Activated naive CD8-positive, alpha-beta T cell treated with anti-CD3 and anti-CD28 coated beads, Interleukin-2, amount 10 ng/mL, durations not matched to agents 7 days and 5 days (primary cell): ENCODE measurements around the gene IDH3B. TPM values are rescaled to one million over a fixed set of nuclear protein-coding genes. Genes with fewer than 3 reads are reported as not detected.

Experiments
- ATAC-seq: fragments of 150-1000 bp; cut with Tn5 transposase; one replicate; pipeline ENCODE4 v1.10.0; 2021; ENCODE audit warnings: low read depth, moderate library complexity
- POLR2A ChIA-PET: fragments of 350-600 bp; sonication (Branson Sonifier 250); formaldehyde crosslinking; loops from one replicate; lab custom pipeline; 2021; ENCODE audit warnings: antibody characterized with exemption; lab: Charles Lee
- DNase-seq: peaks from one replicate; pipeline ENCODE4 v3.0.0; 2021
- H3K27ac Mint-ChIP-seq: one replicate; pipeline ENCODE4 v1.8.0; 2022; ENCODE audit warnings: mild to moderate bottlenecking, mixed read lengths
- H3K27me3 Mint-ChIP-seq: one replicate; pipeline ENCODE4 v1.8.0; 2022; ENCODE audit warnings: mild to moderate bottlenecking, moderate library complexity, mixed read lengths
- H3K36me3 Mint-ChIP-seq: one replicate; pipeline ENCODE4 v1.8.0; 2021; ENCODE audit warnings: mild to moderate bottlenecking, mixed read lengths
- H3K4me1 Mint-ChIP-seq: one replicate; pipeline ENCODE4 v1.8.0; 2021; ENCODE audit warnings: mixed read lengths
- H3K4me3 Mint-ChIP-seq: one replicate; pipeline ENCODE4 v1.8.0; 2022; ENCODE audit warnings: mild to moderate bottlenecking, moderate library complexity, mixed read lengths
- H3K9me3 Mint-ChIP-seq: one replicate; pipeline ENCODE4 v1.8.0; 2021; ENCODE audit warnings: mixed read lengths
- total RNA-seq, 2 experiments: library from RNA; stranded (reverse); gene quantifications; one replicate each; pipeline ENCODE4 v1.2.3, GENCODE V29; 2021

IDH3B gene
- total RNA-seq, 2 experiments from 2014 or later = 95.8 to 96.7 TPM

DNA sequence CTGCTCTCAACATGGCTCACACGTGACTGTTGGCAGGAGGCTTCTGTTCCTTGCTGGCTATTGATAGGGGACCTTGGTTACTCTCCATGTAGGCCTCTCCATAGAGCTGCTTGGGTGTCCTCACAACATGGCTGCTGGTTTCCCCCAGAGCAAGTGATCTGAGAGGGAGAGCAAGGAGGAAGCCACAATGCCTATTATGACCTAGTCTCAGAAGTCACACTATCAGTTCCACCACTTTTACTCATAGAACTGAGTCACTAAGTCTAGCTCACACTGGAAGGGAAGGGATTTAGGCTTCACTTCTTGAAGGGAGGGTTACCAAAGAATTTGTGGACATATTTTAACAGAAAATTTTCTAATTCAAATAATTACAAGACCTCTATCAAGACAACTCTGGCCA, 20.3 kb downstream of the IDH3B start:
- Mint-ChIP-seq H3K36me3 (no peaks in the 10 kb centered on the region), H3K4me1 (no peaks in the 10 kb centered on the region), H3K27ac (no peak overlapping the region), H3K9me3 (no peaks in the 10 kb centered on the region), H3K27me3 (no peaks in the 10 kb centered on the region), H3K4me3 (no peak overlapping the region)
- POLR2A ChIA-PET = no interaction called here
- ATAC-seq (no peak), DNase-seq (no peak)

DNA sequence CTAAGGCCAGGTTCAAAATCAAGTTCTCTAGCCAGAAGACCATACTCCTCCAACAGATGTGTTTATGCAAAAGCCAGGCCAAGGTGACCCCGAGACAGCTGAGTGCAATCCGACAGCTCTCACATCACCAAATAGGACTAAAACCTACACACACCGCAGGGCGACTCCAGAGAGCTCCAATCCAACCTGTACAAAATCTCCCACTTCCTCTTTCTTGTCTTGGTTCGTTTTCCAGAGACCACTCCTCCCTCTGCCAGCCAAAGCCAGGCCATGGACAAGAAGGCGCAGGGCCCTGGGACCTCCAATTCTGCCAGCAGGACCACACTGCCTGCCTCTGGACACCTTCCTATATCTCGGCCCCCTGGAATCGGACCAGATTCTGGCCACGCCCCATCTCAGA, 23.1 kb downstream of the IDH3B start:
- DNase-seq (no peak), ATAC-seq (no peak)
- POLR2A ChIA-PET = no interaction called here
- no peak overlapping the region for H3K4me3 Mint-ChIP-seq
- H3K27ac Mint-ChIP-seq = no peak overlapping the region
- H3K9me3 Mint-ChIP-seq = no peaks in the 10 kb centered on the region
- peaks cover 4% of the 10 kb centered on the region for H3K4me1 Mint-ChIP-seq
- no peaks in the 10 kb centered on the region for H3K36me3 Mint-ChIP-seq
- H3K27me3 Mint-ChIP-seq = peaks cover 2% of the 10 kb centered on the region

DNA sequence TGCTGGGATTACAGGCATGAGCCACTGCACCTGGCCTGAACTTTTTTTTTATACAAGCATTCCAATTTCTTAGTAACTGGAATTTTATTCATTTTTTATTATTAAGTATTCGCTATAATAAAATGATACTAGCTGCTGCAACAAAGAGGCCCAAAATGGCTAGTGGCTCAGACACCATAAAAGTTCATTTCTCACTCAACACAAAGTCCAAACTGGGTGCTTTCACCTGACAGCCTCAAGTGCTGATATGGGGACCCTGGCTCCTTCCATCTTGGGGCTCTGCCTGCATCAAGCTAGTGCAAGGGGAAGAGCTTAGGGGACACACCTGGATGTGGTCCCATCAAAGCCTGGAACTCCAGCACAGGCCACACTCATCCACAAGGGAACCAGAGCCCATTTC, 23.8 kb downstream of the IDH3B start:
- POLR2A ChIA-PET = no interaction called here
- H3K9me3 Mint-ChIP-seq = no peaks in the 10 kb centered on the region
- no peaks in the 10 kb centered on the region for H3K36me3 Mint-ChIP-seq

DNA sequence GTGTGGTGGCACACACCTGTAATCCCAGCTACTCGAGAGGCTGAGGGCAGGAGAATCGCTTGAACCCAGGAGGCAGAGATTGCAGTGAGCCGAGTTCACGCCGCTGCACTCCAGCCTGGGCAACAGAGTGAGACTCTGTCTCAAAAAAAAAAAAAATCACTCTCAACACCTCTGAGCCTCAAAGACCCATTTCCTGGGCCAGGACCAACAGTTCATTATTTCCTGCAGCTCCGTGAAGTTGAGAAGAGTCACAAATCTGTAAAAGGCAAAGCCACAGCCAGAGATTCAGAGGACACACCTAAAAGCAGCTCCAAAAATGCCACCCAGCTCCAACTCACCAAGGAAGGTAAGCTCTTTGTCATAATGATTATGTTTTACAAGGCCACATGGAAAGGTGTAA, 26.8 kb downstream of the IDH3B start:
- no peak overlapping the region for H3K27ac Mint-ChIP-seq
- no peak overlapping the region for H3K4me3 Mint-ChIP-seq
- no peaks in the 10 kb centered on the region for H3K36me3 Mint-ChIP-seq
- POLR2A ChIA-PET = no interaction called here
- ATAC-seq = no peak
- no peak for DNase-seq
- peaks cover 22% of the 10 kb centered on the region for H3K27me3 Mint-ChIP-seq
- H3K4me1 Mint-ChIP-seq = peaks cover 4% of the 10 kb centered on the region
- H3K9me3 Mint-ChIP-seq = no peaks in the 10 kb centered on the region

More for the DNA sequence above, 23.8 kb downstream of the IDH3B start:
- no peak overlapping the region for H3K4me3 Mint-ChIP-seq
- ATAC-seq = no peak
- H3K4me1 Mint-ChIP-seq = peaks cover 4% of the 10 kb centered on the region
- no peak overlapping the region for H3K27ac Mint-ChIP-seq
- peaks cover 2% of the 10 kb centered on the region for H3K27me3 Mint-ChIP-seq
- no peak for DNase-seq

DNA sequence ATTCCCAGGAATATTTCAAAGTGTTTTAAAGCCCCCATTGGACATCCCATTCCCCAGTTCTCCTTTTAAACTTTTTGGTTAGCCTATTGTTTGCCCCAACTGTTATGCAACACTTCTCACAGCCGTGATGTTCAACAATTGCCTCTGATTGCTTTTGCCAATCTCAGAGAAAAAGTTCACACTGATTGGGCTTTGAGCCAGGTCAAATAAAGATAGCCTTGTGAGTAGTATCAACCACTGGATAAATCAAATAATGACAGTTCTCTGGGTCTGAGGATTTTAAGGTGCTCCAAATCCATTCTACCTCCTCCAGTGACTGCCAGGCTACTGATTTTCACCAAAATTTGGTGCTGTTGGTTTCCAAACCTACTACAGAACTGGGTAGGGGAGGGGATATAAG, 30.6 kb downstream of the IDH3B start:
- ATAC-seq = no peak
- peaks cover 43% of the 10 kb centered on the region for H3K27me3 Mint-ChIP-seq
- H3K9me3 Mint-ChIP-seq = no peaks in the 10 kb centered on the region
- H3K27ac Mint-ChIP-seq = no peak overlapping the region
- no peak overlapping the region for H3K4me3 Mint-ChIP-seq
- H3K36me3 Mint-ChIP-seq = no peaks in the 10 kb centered on the region
- peaks cover 4% of the 10 kb centered on the region for H3K4me1 Mint-ChIP-seq
- no peak for DNase-seq
- POLR2A ChIA-PET = interaction anchor here (0.7 kb wide), 1 partner anchor 19 kb away, joined by 3 read pairs; the partner anchor contains the start of gene NOP56

DNA sequence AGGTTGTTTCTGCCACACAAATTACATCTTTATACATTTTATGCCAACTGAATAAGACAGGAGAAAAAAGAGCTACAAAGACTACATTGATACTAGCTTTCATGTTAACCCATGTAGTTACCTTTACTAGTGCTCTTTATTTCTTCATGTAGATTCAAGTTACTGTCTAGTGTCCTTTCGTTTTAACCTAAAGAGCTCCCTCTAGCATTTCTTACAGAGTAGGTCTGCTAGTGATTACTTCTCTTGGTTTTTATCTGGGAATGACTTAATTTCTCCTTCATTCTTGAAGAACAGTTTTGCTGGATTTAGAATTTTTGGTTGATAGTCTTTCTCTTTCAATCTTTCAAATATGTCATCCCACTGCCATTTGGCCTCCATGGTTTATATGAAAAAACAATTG, 32.8 kb downstream of the IDH3B start:
- H3K27me3 Mint-ChIP-seq = peaks cover 44% of the 10 kb centered on the region
- no peak overlapping the region for H3K4me3 Mint-ChIP-seq
- no peaks in the 10 kb centered on the region for H3K4me1 Mint-ChIP-seq
- POLR2A ChIA-PET = interaction anchor here (1.2 kb wide), 1 partner anchor 21 kb away, joined by 4 read pairs; the partner anchor contains the start of gene NOP56
- ATAC-seq (no peak), DNase-seq (no peak)
- H3K27ac Mint-ChIP-seq = no peak overlapping the region
- H3K36me3 Mint-ChIP-seq = no peaks in the 10 kb centered on the region
- H3K9me3 Mint-ChIP-seq = peaks cover 4% of the 10 kb centered on the region

DNA sequence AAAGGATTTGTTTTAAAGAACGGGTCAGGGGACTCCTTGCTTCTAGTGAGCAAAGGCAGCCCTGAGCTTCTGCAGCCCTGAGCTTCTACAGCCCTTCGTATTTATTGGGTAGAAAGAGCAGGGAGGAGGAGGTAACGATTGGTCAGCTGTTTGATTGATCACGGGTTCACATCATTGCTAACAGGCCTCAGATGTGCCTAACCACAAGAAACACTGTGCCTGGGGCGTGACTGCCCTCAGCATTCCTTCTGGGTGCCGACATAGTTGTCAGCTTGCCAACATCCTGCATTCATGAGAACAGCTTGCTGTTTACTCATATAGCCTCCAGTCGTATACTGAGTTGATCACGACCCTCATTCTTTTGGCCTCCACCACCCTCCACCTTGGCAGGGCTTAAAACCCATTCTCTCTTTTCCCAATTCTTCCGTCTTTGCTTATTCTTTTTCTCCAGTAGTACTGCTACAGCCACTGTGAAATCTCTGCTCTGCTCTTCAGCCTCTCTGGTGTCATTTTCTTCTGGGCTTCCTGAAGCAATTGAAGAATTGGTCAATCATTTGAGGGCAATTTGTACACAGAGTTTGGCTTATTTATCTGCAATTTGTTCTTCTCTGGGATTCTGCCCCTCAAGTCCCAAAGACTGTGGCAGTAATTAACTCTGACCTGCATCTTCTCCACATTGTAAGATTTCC, 37.0 kb downstream of the IDH3B start:
- Mint-ChIP-seq H3K36me3 (no peaks in the 10 kb centered on the region), H3K27me3 (peaks cover 33% of the 10 kb centered on the region), H3K4me3 (no peak overlapping the region), H3K4me1 (no peaks in the 10 kb centered on the region), H3K9me3 (peaks cover 4% of the 10 kb centered on the region), H3K27ac (no peak overlapping the region)
- DNase-seq = no peak
- POLR2A ChIA-PET = no interaction called here
- no peak for ATAC-seq

DNA sequence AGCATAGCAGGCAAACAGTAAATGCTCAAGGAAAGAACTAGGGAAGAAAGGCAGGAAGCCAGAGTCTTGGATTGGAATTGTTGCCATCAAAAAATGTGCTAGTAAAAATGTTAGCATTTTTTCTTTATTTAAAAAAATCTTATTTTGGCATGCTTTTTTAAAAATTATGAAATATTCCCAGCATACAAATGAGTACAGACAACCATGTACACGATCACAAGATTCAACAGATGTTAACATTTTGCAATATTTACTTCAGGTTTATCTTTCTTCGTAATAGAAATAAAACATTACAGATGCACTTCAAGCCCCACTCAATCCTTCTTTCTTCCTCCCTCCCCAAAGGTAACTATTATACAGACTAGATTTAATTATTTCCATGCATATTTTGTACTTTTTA, 39.0 kb downstream of the IDH3B start:
- POLR2A ChIA-PET = no interaction called here

DNA sequence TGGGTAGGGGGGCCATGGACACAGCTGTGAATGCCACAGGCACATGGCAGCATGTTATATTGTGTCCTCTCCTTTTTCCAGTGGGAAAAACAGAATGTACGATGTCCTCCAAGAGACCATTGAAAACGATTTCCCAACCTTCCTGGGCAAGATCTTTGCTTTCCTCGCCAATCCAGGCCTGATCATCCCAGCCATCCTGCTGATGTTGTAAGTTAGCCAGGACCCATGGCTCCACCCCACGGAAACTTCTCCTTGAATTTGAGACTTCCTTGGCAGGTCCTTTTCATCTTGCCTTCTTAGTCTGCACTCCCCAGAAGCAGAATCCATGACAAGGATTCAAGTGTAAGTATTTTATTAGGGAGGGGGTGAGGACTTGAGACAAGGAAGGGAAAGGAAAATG, 39.8 kb downstream of the IDH3B start:
- Mint-ChIP-seq H3K9me3 (peaks cover 4% of the 10 kb centered on the region), H3K27me3 (peaks cover 31% of the 10 kb centered on the region), H3K36me3 (no peaks in the 10 kb centered on the region), H3K4me1 (no peaks in the 10 kb centered on the region), H3K4me3 (no peak overlapping the region), H3K27ac (no peak overlapping the region)
- POLR2A ChIA-PET = no interaction called here
- no peak for ATAC-seq
- DNase-seq = no peak

More for the DNA sequence above, 39.0 kb downstream of the IDH3B start:
- Mint-ChIP-seq H3K27ac (no peak overlapping the region), H3K36me3 (no peaks in the 10 kb centered on the region), H3K27me3 (peaks cover 27% of the 10 kb centered on the region), H3K4me3 (no peak overlapping the region), H3K4me1 (no peaks in the 10 kb centered on the region), H3K9me3 (peaks cover 4% of the 10 kb centered on the region)
- DNase-seq = no peak
- ATAC-seq = no peak

DNA sequence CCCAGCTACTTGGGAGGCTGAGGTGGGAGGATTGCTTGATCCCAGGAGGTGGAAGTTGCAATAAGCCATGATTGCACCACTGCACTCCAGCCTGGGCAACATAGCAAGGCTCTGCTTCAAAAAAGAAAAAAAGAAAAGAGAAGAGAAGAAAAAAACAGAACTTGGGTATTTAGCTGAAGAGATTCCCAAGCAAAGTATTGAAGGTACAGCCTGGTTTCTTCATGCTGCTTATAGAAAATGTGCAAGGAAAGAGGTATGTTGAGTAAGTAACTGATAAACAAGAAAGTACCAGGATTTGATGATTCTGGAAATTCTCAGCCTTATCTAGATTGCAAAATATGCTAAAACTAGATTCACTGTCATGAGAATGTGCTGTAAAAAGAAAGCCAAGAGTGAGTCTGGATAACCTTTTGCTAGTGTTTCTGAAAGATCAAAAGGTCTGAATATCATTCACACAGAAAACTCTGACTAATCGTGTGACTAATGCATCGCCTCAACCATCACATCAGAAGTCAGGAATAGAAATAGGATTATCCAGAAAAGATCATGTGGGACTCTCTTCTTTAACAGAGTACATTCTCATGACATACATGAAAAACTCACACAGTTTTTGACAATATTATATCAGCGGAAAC, 43.9 kb downstream of the IDH3B start:
- no peaks in the 10 kb centered on the region for H3K4me1 Mint-ChIP-seq
- ATAC-seq = no peak

DNA sequence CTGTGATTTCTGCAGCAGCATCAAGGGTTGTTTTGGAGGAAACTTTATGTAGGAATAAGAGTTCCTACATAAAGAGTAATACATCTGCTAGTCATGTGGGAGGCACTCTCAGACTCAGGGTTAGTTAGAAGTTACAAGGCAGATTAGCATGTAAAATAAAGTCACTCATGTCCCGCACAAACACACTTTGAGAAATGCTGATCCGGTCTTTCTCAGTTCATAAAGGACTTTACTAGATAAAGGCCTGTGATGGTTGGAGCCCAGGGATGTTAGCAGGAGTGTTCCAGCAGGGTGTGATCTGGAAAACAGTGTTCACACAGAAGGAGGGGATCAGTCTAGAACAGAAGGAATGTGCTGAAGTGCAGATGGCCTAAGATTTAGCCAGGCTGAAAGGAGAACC, 44.7 kb downstream of the IDH3B start:
- Mint-ChIP-seq H3K4me3 (no peak overlapping the region), H3K9me3 (no peaks in the 10 kb centered on the region), H3K27ac (no peak overlapping the region), H3K27me3 (peaks cover 27% of the 10 kb centered on the region), H3K36me3 (no peaks in the 10 kb centered on the region), H3K4me1 (no peaks in the 10 kb centered on the region)
- POLR2A ChIA-PET = no interaction called here
- ATAC-seq (no peak), DNase-seq (no peak)

More for the DNA sequence above, 43.9 kb downstream of the IDH3B start:
- peaks cover 27% of the 10 kb centered on the region for H3K27me3 Mint-ChIP-seq
- POLR2A ChIA-PET = no interaction called here
- H3K27ac Mint-ChIP-seq = no peak overlapping the region
- H3K36me3 Mint-ChIP-seq = no peaks in the 10 kb centered on the region
- no peaks in the 10 kb centered on the region for H3K9me3 Mint-ChIP-seq
- no peak for DNase-seq
- H3K4me3 Mint-ChIP-seq = no peak overlapping the region

DNA sequence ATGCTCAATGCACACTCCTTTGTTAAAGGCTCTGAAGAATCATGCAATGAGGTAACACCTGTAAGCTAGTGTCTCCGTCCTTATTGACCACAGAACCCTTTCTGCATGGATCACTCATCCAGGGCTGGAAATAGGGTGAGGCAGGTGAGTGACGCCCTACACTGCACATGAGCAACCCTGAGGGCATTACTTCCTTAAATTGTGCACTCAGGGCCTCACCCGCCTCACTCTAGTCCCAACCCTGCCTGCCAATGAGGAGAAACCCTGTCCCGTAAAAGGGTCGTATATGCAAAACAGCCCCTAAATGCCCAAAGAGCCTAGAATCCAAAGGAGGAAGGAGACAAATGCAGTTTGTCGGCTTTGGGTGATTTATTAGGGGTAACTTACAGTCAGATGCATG, 45.2 kb downstream of the IDH3B start:
- H3K4me1 Mint-ChIP-seq = no peaks in the 10 kb centered on the region
- H3K9me3 Mint-ChIP-seq = no peaks in the 10 kb centered on the region
- ATAC-seq = no peak
- POLR2A ChIA-PET = no interaction called here
- peaks cover 27% of the 10 kb centered on the region for H3K27me3 Mint-ChIP-seq
- no peaks in the 10 kb centered on the region for H3K36me3 Mint-ChIP-seq
- no peak for DNase-seq
- no peak overlapping the region for H3K4me3 Mint-ChIP-seq
- H3K27ac Mint-ChIP-seq = no peak overlapping the region

DNA sequence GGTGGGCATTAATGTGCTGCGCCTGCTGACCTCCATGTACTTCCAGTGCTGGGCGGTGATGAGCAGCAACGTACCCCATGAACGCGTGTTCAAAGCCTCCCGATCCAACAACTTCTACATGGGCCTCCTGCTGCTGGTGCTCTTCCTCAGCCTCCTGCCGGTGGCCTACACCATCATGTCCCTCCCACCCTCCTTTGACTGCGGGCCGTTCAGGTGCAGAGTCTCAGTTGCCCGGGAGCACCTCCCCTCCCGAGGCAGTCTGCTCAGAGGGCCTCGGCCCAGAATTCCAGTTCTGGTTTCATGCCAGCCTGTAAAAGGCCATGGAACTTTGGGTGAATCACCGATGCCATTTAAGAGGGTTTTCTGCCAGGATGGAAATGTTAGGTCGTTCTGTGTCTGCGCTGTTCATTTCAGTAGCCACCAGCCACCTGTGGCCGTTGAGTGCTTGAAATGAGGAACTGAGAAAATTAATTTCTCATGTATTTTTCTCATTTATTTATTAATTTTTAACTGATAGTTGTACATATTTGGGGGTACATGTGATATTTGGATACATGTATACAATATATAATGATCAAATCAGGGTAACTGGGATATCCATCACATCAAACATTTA, 46.8 kb downstream of the IDH3B start:
- ATAC-seq = no peak
- Mint-ChIP-seq H3K36me3 (no peaks in the 10 kb centered on the region), H3K27me3 (peaks cover 19% of the 10 kb centered on the region), H3K4me1 (no peaks in the 10 kb centered on the region), H3K9me3 (no peaks in the 10 kb centered on the region), H3K4me3 (no peak overlapping the region), H3K27ac (no peak overlapping the region)
- POLR2A ChIA-PET = no interaction called here
- DNase-seq = no peak

DNA sequence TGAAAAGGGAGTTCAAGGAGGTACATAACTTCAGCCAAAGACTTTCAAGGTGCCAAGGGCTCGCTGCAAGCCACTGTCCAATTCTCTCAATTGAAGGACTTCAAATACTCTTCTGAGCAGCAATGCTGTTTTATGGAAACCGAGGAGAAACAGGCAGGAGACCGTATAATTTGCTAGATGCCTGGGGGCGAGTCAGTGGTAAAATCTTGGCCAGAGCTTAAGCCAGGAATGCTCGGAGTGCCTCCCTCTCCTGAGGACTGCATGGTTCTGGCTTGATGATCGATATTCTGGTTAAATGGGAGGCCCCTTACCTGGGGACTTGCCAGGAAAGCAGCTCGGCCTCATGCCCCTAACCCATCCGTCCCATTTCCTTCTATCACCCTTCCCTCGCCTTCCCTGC, 47.4 kb downstream of the IDH3B start:
- Mint-ChIP-seq H3K27me3 (peaks cover 18% of the 10 kb centered on the region), H3K4me1 (no peaks in the 10 kb centered on the region), H3K4me3 (no peak overlapping the region), H3K36me3 (no peaks in the 10 kb centered on the region), H3K9me3 (no peaks in the 10 kb centered on the region), H3K27ac (no peak overlapping the region)
- DNase-seq (no peak), ATAC-seq (no peak)
- POLR2A ChIA-PET = no interaction called here
